Natural killer cell (primary cell): Measurements from ENCODE around the gene WDFY3. TPM values are rescaled to one million over a fixed set of nuclear protein-coding genes. Genes with fewer than 3 reads are reported as not detected.
"Not testable (repeated sequence)": the region's sequence is repeated elsewhere in the genome, so short reads cannot be mapped to it uniquely, and the experiment has no call there.

Experiments used
- ATAC-seq, 3 donors: fragments of 150-1000 bp in 2 of 3; fragments of 200-7000 bp in 1 of 3; cut with Tn5 transposase; 1 replicate in 1 of 3; 2 replicates in 2 of 3; pipeline ENCODE4 v1.10.0; 2021; ENCODE audit warnings: mild to moderate bottlenecking in 2 of 3, moderate library complexity in 2 of 3
- DNase-seq, 2 donors: peaks; one replicate each; pipeline versions ENCODE4 v3.0.0 to v3.0.0-alpha.2; 2013 to 2021; ENCODE audit warnings: mixed read lengths in 1 of 2
- H3K27ac ChIP-seq: one replicate; pipeline ENCODE4 v1.5.1; 2013; ENCODE audit warnings: mild to moderate bottlenecking, low read length
- H3K27me3 ChIP-seq: one replicate; pipeline ENCODE4 v1.6.1; 2013; ENCODE audit warnings: low read length; ENCODE audit not compliant: control insufficient read depth, insufficient read depth
- H3K36me3 ChIP-seq: one replicate; pipeline ENCODE4 v1.6.1; 2013; ENCODE audit warnings: low read length; ENCODE audit not compliant: control insufficient read depth, insufficient read depth
- H3K4me1 ChIP-seq: one replicate; pipeline ENCODE4 v1.6.1; 2013; ENCODE audit warnings: low read length; ENCODE audit not compliant: control insufficient read depth, insufficient read depth
- H3K4me3 ChIP-seq: one replicate; pipeline ENCODE4 v1.5.1; 2013; ENCODE audit warnings: low read length
- H3K9me3 ChIP-seq: one replicate; pipeline ENCODE4 v1.6.1; 2013; ENCODE audit warnings: low read length; ENCODE audit not compliant: control insufficient read depth, insufficient read depth
- H3K27ac Mint-ChIP-seq, 2 donors: one replicate each; pipeline ENCODE4 v1.8.0; 2022; ENCODE audit warnings: mild to moderate bottlenecking in 2 of 2, mixed read lengths in 2 of 2, moderate library complexity in 1 of 2
- H3K27me3 Mint-ChIP-seq, 2 donors: one replicate each; pipeline ENCODE4 v1.8.0; 2022; ENCODE audit warnings: low read depth in 2 of 2, mixed read lengths in 2 of 2
- H3K36me3 Mint-ChIP-seq: one replicate; pipeline ENCODE4 v1.8.0; 2022; ENCODE audit warnings: mixed read lengths
- H3K4me1 Mint-ChIP-seq, 2 donors: one replicate each; pipeline ENCODE4 v1.8.0; 2022; ENCODE audit warnings: mixed read lengths in 2 of 2
- H3K4me3 Mint-ChIP-seq: one replicate; pipeline ENCODE4 v1.8.0; 2022; ENCODE audit warnings: mild to moderate bottlenecking, moderate library complexity, mixed read lengths
- H3K9me3 Mint-ChIP-seq, 2 donors: one replicate each; pipeline ENCODE4 v1.8.0; 2022; ENCODE audit warnings: mixed read lengths in 2 of 2
- WGBS: methylation state at CpG from one replicate; pipeline ENCODE4 v1.1.7; 2013; ENCODE audit warnings: missing lambda C conversion rate; ENCODE audit not compliant: insufficient coverage; 5-methylcytosine and 5-hydroxymethylcytosine counted together
- intact Hi-C: fragments of 100-400 bp; cut with micrococcal nuclease; formaldehyde crosslinking; loops from one replicate; pipeline ENCODE4 v1.14.2; 2022
- total RNA-seq, 4 donors: library from RNA; stranded (reverse); fragments of 120-200 nt in 1 of 4; gene quantifications; one replicate each; pipeline versions ENCODE4 v1.2.3 to v1.2.4, GENCODE V29; 2013 to 2022
- TF ChIP-seq, protein P1 (sequence below): fragments of 200-600 bp; IDR thresholded peaks from one replicate; pipeline ENCODE4 v1.8.0; 2022; ENCODE audit warnings: antibody characterized with exemption

WDFY3 gene
- total RNA-seq, 3 donors from 2014 or later (not counting 1 experiment from before 2014, with no cell fraction given): 2.5 to 7.2 (median 6.0) TPM

DNA sequence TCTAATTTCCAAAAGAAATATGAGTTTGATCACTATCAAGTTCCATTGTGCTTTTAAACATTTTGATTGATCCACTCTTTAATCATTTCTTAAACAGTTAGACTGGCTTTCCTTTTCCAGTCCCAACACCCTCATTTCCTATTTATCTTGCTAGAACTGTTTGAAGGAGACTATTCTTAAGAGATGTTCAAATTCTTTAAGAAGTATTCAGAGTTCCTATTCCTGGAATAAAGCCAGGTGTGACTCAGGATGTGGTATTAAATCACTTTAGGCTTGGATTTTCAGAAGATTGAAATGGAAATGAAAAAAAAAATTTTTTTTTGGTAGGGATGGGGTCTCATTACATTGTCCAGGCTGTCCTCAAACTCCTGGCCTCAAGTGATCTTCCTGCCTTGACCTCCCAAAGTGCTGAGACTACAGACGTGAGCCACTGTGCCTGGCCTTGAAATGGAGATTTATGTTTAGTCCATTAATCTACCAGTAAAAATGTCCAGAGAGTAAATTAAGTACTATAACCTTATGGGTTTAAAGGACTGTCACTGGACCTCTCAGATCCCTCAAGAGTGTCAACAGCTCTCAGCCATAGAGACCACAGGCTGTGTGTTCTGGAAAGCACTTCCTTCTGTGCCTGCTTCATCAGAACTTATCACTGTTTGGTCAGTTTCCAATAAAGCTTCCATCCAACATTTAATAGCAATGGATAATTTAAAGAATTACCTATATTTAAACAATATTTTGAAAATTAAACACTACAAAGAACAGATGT, 292.8 kb downstream of the WDFY3 start:
- ATAC-seq (no peak), DNase-seq (no peak)
- no peak overlapping the region for H3K4me3 ChIP-seq
- H3K36me3 Mint-ChIP-seq: no peaks in the 10 kb centered on the region
- no peaks in the 10 kb centered on the region for H3K36me3 ChIP-seq
- peaks cover 0 to 2% of the 10 kb centered on the region in 2 donors for H3K9me3 Mint-ChIP-seq
- H3K27me3 ChIP-seq: no peaks in the 10 kb centered on the region
- H3K27ac Mint-ChIP-seq: no peak overlapping the region
- no peak overlapping the region for H3K4me3 Mint-ChIP-seq
- no peaks in the 10 kb centered on the region for H3K27me3 Mint-ChIP-seq
- no peak overlapping the region for H3K27ac ChIP-seq
- peaks cover 4% of the 10 kb centered on the region for H3K9me3 ChIP-seq
- no peaks in the 10 kb centered on the region for H3K4me1 Mint-ChIP-seq
- intact Hi-C loops: no loop called here
- H3K4me1 ChIP-seq: no peaks in the 10 kb centered on the region
- 80% methylated on average over 1 of the region's 1 CpG for WGBS
- TF ChIP-seq, protein P1, sequence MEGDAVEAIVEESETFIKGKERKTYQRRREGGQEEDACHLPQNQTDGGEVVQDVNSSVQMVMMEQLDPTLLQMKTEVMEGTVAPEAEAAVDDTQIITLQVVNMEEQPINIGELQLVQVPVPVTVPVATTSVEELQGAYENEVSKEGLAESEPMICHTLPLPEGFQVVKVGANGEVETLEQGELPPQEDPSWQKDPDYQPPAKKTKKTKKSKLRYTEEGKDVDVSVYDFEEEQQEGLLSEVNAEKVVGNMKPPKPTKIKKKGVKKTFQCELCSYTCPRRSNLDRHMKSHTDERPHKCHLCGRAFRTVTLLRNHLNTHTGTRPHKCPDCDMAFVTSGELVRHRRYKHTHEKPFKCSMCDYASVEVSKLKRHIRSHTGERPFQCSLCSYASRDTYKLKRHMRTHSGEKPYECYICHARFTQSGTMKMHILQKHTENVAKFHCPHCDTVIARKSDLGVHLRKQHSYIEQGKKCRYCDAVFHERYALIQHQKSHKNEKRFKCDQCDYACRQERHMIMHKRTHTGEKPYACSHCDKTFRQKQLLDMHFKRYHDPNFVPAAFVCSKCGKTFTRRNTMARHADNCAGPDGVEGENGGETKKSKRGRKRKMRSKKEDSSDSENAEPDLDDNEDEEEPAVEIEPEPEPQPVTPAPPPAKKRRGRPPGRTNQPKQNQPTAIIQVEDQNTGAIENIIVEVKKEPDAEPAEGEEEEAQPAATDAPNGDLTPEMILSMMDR: no peak

DNA sequence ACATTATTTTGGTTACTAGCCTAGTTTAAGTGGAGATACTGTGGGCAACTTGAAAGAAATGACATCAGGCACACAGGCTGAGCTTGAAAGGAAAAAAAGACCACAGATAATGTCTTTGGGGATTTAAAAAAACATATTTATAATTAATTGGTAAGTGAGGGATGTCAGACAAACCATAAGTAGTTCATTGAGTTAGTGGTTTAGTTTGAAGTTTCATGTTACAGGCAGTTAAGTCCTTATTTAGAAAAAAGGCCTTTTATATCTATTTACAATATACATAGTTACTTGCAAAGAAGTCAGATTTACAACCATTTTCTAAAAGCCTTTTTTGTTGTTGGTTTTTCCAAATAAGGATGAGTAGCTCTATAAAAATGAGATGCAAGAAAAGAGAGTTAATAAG, 294.3 kb downstream of the WDFY3 start:
- no peak overlapping the region for H3K4me3 ChIP-seq
- Mint-ChIP-seq H3K27ac (no peak overlapping the region), H3K9me3 (peaks cover 0 to 2% of the 10 kb centered on the region in 2 donors)

DNA sequence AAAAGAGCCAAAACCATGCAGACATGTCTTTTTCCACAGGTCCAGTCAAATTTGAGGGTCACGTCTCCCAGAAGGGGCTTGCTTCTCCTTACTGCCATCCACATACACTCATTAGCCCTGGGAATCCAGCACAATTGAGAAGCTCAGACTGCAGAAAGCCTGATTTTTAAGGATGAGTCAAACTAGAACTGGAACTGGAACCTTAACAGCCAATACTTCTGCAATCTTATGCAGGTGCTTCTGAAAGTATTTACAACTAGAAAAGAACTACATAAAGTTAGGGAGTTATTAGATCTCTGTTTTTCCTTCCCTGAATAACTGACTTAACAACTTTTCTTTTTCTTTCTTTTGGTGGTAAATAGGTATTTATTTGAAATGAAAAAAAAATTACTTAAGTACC, 297.3 kb downstream of the WDFY3 start:
- 80% methylated on average over 1 of the region's 1 CpG for WGBS
- no peak overlapping the region for H3K27ac Mint-ChIP-seq
- peaks cover 0 to 4% of the 10 kb centered on the region in 2 donors for H3K9me3 Mint-ChIP-seq
- no peaks in the 10 kb centered on the region for H3K36me3 Mint-ChIP-seq
- H3K36me3 ChIP-seq: no peaks in the 10 kb centered on the region
- H3K27ac ChIP-seq: no peak overlapping the region
- ATAC-seq (no peak), DNase-seq (no peak)
- no peak overlapping the region for H3K4me3 Mint-ChIP-seq
- TF ChIP-seq, protein P1: no peak
- no peak overlapping the region for H3K4me3 ChIP-seq
- no peaks in the 10 kb centered on the region for H3K27me3 ChIP-seq
- intact Hi-C loops: no loop called here
- no peaks in the 10 kb centered on the region for H3K27me3 Mint-ChIP-seq
- H3K9me3 ChIP-seq: no peaks in the 10 kb centered on the region
- H3K4me1 Mint-ChIP-seq: no peaks in the 10 kb centered on the region
- no peaks in the 10 kb centered on the region for H3K4me1 ChIP-seq

More for the DNA sequence above, 294.3 kb downstream of the WDFY3 start:
- Mint-ChIP-seq H3K4me3 (no peak overlapping the region), H3K27me3 (no peaks in the 10 kb centered on the region), H3K4me1 (no peaks in the 10 kb centered on the region), H3K36me3 (no peaks in the 10 kb centered on the region)
- H3K27ac ChIP-seq: no peak overlapping the region
- intact Hi-C loops: no loop called here
- H3K27me3 ChIP-seq: no peaks in the 10 kb centered on the region
- ATAC-seq (no peak), DNase-seq (no peak)
- TF ChIP-seq, protein P1: no peak
- no peaks in the 10 kb centered on the region for H3K4me1 ChIP-seq
- peaks cover 4% of the 10 kb centered on the region for H3K9me3 ChIP-seq
- no peaks in the 10 kb centered on the region for H3K36me3 ChIP-seq

DNA sequence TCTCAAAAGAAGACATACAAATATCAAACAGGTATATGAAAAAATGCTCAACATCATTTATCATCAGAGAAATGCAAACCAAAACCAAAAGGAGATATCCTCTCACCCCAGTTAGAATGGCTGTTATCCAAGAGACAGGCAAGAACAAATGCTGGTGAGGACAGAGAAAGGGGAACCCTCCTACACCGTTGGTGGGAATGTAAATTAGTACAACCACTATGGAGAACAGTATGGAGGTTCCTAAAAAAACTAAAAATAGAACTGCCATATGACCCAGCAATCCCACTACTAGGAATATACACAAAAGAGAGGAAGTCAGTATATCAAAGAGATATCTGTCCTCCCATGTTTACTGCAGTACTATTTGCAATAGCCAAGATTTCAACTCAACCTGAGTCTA, 300.1 kb downstream of the WDFY3 start:
- no peak for ATAC-seq
- no peaks in the 10 kb centered on the region for H3K36me3 ChIP-seq

DNA sequence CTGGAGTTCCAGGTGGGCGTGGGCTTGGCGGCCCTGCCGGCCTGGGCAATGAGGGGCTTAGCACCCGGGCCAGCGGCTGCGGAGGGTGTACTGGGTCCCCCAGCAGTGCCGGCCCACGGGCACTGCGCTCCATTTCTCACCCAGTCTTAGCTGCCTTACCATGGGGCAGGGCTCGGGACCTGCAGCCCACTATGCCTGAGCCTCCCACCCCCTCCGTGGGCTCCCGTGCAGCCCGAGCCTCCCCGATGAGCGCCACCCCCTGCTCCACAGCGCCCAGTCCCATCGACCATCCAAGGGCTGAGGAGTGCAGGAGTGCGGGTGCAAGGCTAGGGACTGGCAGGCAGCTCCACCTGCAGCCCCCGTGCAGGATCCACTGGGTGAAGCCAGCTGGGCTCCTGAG, 301.7 kb downstream of the WDFY3 start:
- H3K27me3 Mint-ChIP-seq, H3K27me3 ChIP-seq, H3K4me1 ChIP-seq, intact Hi-C loops, H3K4me3 Mint-ChIP-seq, H3K36me3 ChIP-seq, H3K27ac Mint-ChIP-seq, H3K36me3 Mint-ChIP-seq, H3K9me3 Mint-ChIP-seq, DNase-seq, H3K9me3 ChIP-seq, H3K4me3 ChIP-seq, H3K4me1 Mint-ChIP-seq, H3K27ac ChIP-seq, ATAC-seq: not testable (repeated sequence)
- WGBS: 93% methylated on average over 19 of the region's 19 CpGs

More for the DNA sequence above, 300.1 kb downstream of the WDFY3 start:
- Mint-ChIP-seq H3K9me3 (peaks cover 0 to 4% of the 10 kb centered on the region in 2 donors), H3K4me1 (no peaks in the 10 kb centered on the region), H3K27ac (no peak overlapping the region), H3K4me3 (no peak overlapping the region), H3K36me3 (no peaks in the 10 kb centered on the region), H3K27me3 (no peaks in the 10 kb centered on the region)
- Histone ChIP-seq H3K4me3 (no peak overlapping the region), H3K27me3 (no peaks in the 10 kb centered on the region), H3K4me1 (no peaks in the 10 kb centered on the region), H3K27ac (no peak overlapping the region), H3K9me3 (no peaks in the 10 kb centered on the region)
- WGBS: no CpG with 5 or more reads among the region's 1 CpG
- TF ChIP-seq, protein P1: no peak
- intact Hi-C loops: no loop called here
- no peak for DNase-seq
